Stimulated activated CD8-positive, alpha-beta memory T cell treated with anti-CD3 and anti-CD28 coated beads, Interleukin-7, amount 100 ng/mL, for 48 hours (primary cell): Measurements from ENCODE around the gene DYNC1H1.

Experiments used
- DNase-seq, 2 donors: peaks; one replicate each; pipeline ENCODE4 v3.0.0-alpha.2; 2020; ENCODE audit warnings: low read depth in 1 of 2; ENCODE audit errors: extremely low read depth in 1 of 2

DYNC1H1 gene

GRCh38 chr14:102029956-102030355 lies 65.6 kb downstream of the DYNC1H1 start:
- no peak for DNase-seq

- DNase-seq, result no peak
Measured at GRCh38 chr14:102033241-102033640, 68.9 kb downstream of the DYNC1H1 start.

- no peak for DNase-seq
Measured at GRCh38 chr14:102034301-102034700, 69.9 kb downstream of the DYNC1H1 start.

- no peak for DNase-seq
Measured at GRCh38 chr14:102035914-102036313, 71.5 kb downstream of the DYNC1H1 start.

GRCh38 chr14:102037686-102038085 lies 73.3 kb downstream of the DYNC1H1 start:
- DNase-seq, result no peak

- DNase-seq, result no peak
Measured at GRCh38 chr14:102039157-102039556, 74.8 kb downstream of the DYNC1H1 start.

GRCh38 chr14:102040153-102040552 lies 75.8 kb downstream of the DYNC1H1 start:
- no peak for DNase-seq

- no peak for DNase-seq
Measured at GRCh38 chr14:102042699-102043098, 78.3 kb downstream of the DYNC1H1 start.

GRCh38 chr14:102043251-102044025 lies 79.1 kb downstream of the DYNC1H1 start:
- no peak for DNase-seq

GRCh38 chr14:102044566-102044965 lies 80.2 kb downstream of the DYNC1H1 start:
- DNase-seq, result no peak

- peak in 1 of 2 donors; percentile 6 for DNase-seq
Measured at GRCh38 chr14:102046337-102047278, 82.2 kb downstream of the DYNC1H1 start.

GRCh38 chr14:102047808-102048540 lies 83.6 kb downstream of the DYNC1H1 start:
- no peak for DNase-seq

- DNase-seq, result no peak
Measured at GRCh38 chr14:102049258-102050025, 85.1 kb downstream of the DYNC1H1 start.

GRCh38 chr14:102050026-102050405 lies 85.6 kb downstream of the DYNC1H1 start:
- DNase-seq, result no peak

GRCh38 chr14:102050625-102051024 lies 86.3 kb downstream of the DYNC1H1 start:
- DNase-seq, result no peak

- no peak for DNase-seq
Measured at GRCh38 chr14:102052522-102052921, 88.1 kb downstream of the DYNC1H1 start.

GRCh38 chr14:102055181-102055901 lies 91.0 kb downstream of the DYNC1H1 start:
- DNase-seq, result no peak

GRCh38 chr14:102056694-102057442 lies 92.5 kb downstream of the DYNC1H1 start:
- no peak for DNase-seq

- DNase-seq, result no peak
Measured at GRCh38 chr14:102057480-102058114, 93.2 kb downstream of the DYNC1H1 start.
